HCT116 (cell line): ENCODE results near the gene SUGCT. TPM values are rescaled to one million over a fixed set of nuclear protein-coding genes. Genes with fewer than 3 reads are reported as not detected.

Experiments used
- ATAC-seq: fragments of 200-7000 bp; cut with Tn5 transposase; 2 replicates; pipeline ENCODE4 v1.9.1; 2020; ENCODE audit warnings: mild to moderate bottlenecking, moderate library complexity
- BruUV-seq: library from RNA; stranded (reverse); fragments of 400-500 nt; replicated peaks from 2 replicates; lab custom pipeline; 2021; lab: Mats Ljungman, UMichigan
- CTCF ChIA-PET: fragments of 300-600 bp; sonication (Branson Sonifier 250); formaldehyde crosslinking; loops from one replicate; lab custom pipeline; 2021; ENCODE audit warnings: antibody characterized with exemption; lab: Charles Lee
- POLR2A ChIA-PET: fragments of 300-600, 350-600 bp; sonication (Branson Sonifier 250); formaldehyde crosslinking; loops from one replicate; lab custom pipeline; 2021; ENCODE audit warnings: antibody characterized with exemption; lab: Charles Lee
- RAD21 ChIA-PET, 2 experiments: fragments of 300-600 bp; sonication (Branson Sonifier 250); formaldehyde crosslinking; loops; one replicate each; lab custom pipeline; 2023; ENCODE audit warnings: low total read pairs in 2 of 2; ENCODE audit not compliant: uncharacterized antibody in 2 of 2, unreplicated experiment in 2 of 2, low non-redundant PET in 1 of 2; lab: Charles Lee
- DNase-seq: peaks from one replicate; pipeline ENCODE4 v3.0.0-alpha.2; 2010; ENCODE audit warnings: low read depth, low spot score
- H2AFZ ChIP-seq: fragments of 200-600 bp; shearing (Covaris generic), sonication (generic); 2 replicates; pipeline ENCODE4 v1.6.1; 2017; ENCODE audit warnings: low read depth, mixed run types, mixed read lengths, antibody characterized with exemption, low read length; ENCODE audit not compliant: poor library complexity, severe bottlenecking
- H3K27ac ChIP-seq: 2 replicates; pipeline ENCODE4 v1.5.1; 2012; ENCODE audit warnings: low read depth, low read length
- H3K27me3 ChIP-seq: fragments of 200-600 bp; sonication (generic); 2 replicates; pipeline ENCODE4 v1.6.1; 2016; ENCODE audit warnings: mixed run types, low read length, mixed read lengths; ENCODE audit not compliant: insufficient read depth
- H3K36me3 ChIP-seq, 2 experiments: fragments of 200-500 bp in 1 of 2; fragments of 200-600 bp in 1 of 2; sonication (Bioruptor generic) in 1 of 2; sonication (generic) in 1 of 2; 2 replicates each; pipeline versions ENCODE4 v1.5.1 to v1.6.1; 2014 to 2016; ENCODE audit warnings: low read length in 2 of 2, inconsistent platforms in 1 of 2, mixed read lengths in 1 of 2, mixed run types in 1 of 2; ENCODE audit not compliant: insufficient read depth in 2 of 2, control insufficient read depth in 1 of 2
- H3K4me1 ChIP-seq, 2 experiments: fragments of 200-600 bp in 1 of 2; sonication (generic) in 1 of 2; 2 replicates each; pipeline versions ENCODE4 v1.5.1 to v1.6.1; 2012 to 2017; ENCODE audit warnings: low read length in 2 of 2, inconsistent platforms in 1 of 2, mild to moderate bottlenecking in 1 of 2, mixed read lengths in 1 of 2, mixed run types in 1 of 2, moderate library complexity in 1 of 2; ENCODE audit not compliant: insufficient read depth in 2 of 2, control insufficient read depth in 1 of 2
- H3K4me2 ChIP-seq: fragments of 200-600 bp; sonication (generic); 2 replicates; pipeline ENCODE4 v1.6.1; 2017; ENCODE audit warnings: mixed run types, low read length, mixed read lengths
- H3K4me3 ChIP-seq, 2 experiments: fragments of 200-600 bp in 1 of 2; sonication (generic) in 1 of 2; replicated peaks in 1 of 2; 2 replicates each; pipeline ENCODE4 v1.5.1; 2011 to 2016; ENCODE audit warnings: low read length in 2 of 2, control low read depth in 1 of 2, low read depth in 1 of 2, mild to moderate bottlenecking in 1 of 2, mixed read lengths in 1 of 2, mixed run types in 1 of 2
- H3K79me2 ChIP-seq: fragments of 200-600 bp; sonication (generic); 2 replicates; pipeline ENCODE4 v1.6.1; 2017; ENCODE audit warnings: mild to moderate bottlenecking, mixed run types, low read length, moderate library complexity, mixed read lengths; ENCODE audit not compliant: insufficient read depth
- H3K9ac ChIP-seq: fragments of 200-600 bp; sonication (generic); 2 replicates; pipeline ENCODE4 v1.6.1; 2016; ENCODE audit warnings: low read length, mixed read lengths
- H3K9me2 ChIP-seq: fragments of 200-600 bp; sonication (generic), shearing (Covaris generic); 2 replicates; pipeline ENCODE4 v1.6.1; 2017; ENCODE audit warnings: mixed run types, mild to moderate bottlenecking, moderate library complexity; ENCODE audit not compliant: insufficient read depth
- H3K9me3 ChIP-seq, 2 experiments: fragments of 200-500 bp in 1 of 2; fragments of 200-600 bp in 1 of 2; sonication (Bioruptor generic) in 1 of 2; sonication (generic) in 1 of 2; 2 replicates each; pipeline ENCODE4 v1.6.1; 2014 to 2017; ENCODE audit warnings: low read length in 2 of 2, mixed read lengths in 2 of 2, inconsistent platforms in 1 of 2, low read depth in 1 of 2, mild to moderate bottlenecking in 1 of 2, mixed run types in 1 of 2, moderate library complexity in 1 of 2; ENCODE audit not compliant: control insufficient read depth in 1 of 2, insufficient read depth in 1 of 2
- H4K20me1 ChIP-seq: fragments of 200-600 bp; sonication (generic), shearing (Covaris generic); 2 replicates; pipeline ENCODE4 v1.6.1; 2017; ENCODE audit warnings: mixed run types, mild to moderate bottlenecking, moderate library complexity; ENCODE audit not compliant: insufficient read depth
- ATF3 ChIP-seq: IDR thresholded peaks from 2 replicates; pipeline ENCODE4 v1.6.1; 2012
- CBX3 ChIP-seq: IDR thresholded peaks from 2 replicates; pipeline ENCODE4 v1.6.1; 2012; ENCODE audit warnings: low read depth
- CEBPB ChIP-seq: IDR thresholded peaks from 2 replicates; pipeline ENCODE4 v1.6.1; 2012; ENCODE audit warnings: low read depth
- CTCF ChIP-seq, 3 experiments: fragments of 200-600 bp in 1 of 3; sonication (generic) in 1 of 3; IDR thresholded peaks in 2 of 3; conservative IDR thresholded peaks in 1 of 3; 2 replicates each; pipeline ENCODE4 v1.5.1; 2012 to 2017; ENCODE audit warnings: low read depth in 2 of 3, low read length in 2 of 3, antibody characterized with exemption in 1 of 3, borderline replicate concordance in 1 of 3, control low read depth in 1 of 3, mild to moderate bottlenecking in 1 of 3, mixed read lengths in 1 of 3, mixed run types in 1 of 3, moderate library complexity in 1 of 3; ENCODE audit not compliant: insufficient read depth in 1 of 3
- EGR1 ChIP-seq: IDR thresholded peaks from 2 replicates; pipeline ENCODE4 v1.6.1; 2012; ENCODE audit warnings: low read depth
- ELF1 ChIP-seq: IDR thresholded peaks from 2 replicates; pipeline ENCODE4 v1.6.1; 2012; ENCODE audit warnings: low read depth, borderline replicate concordance
- EZH2 ChIP-seq: fragments of 200-600 bp; sonication (generic); IDR thresholded peaks from 2 replicates; pipeline ENCODE4 v1.6.1; 2017; ENCODE audit warnings: antibody characterized with exemption, mixed run types
- FOSL1 ChIP-seq: IDR thresholded peaks from 2 replicates; pipeline ENCODE4 v1.6.1; 2012; ENCODE audit warnings: low read depth
- JUND ChIP-seq: IDR thresholded peaks from 2 replicates; pipeline ENCODE4 v1.6.1; 2012
- POLR2A ChIP-seq: IDR thresholded peaks from 2 replicates; pipeline ENCODE4 v1.7.0; 2011; ENCODE audit warnings: borderline replicate concordance; ENCODE audit not compliant: insufficient read depth, insufficient read length; ENCODE audit errors: extremely low read depth
- POLR2AphosphoS5 ChIP-seq: IDR thresholded peaks from 2 replicates; pipeline ENCODE4 v1.6.1; 2011; ENCODE audit warnings: mild to moderate bottlenecking, low read depth, low read length, moderate library complexity
- RAD21 ChIP-seq: IDR thresholded peaks from 2 replicates; pipeline ENCODE4 v1.6.1; 2012; ENCODE audit warnings: low read depth, mild to moderate bottlenecking
- REST ChIP-seq: IDR thresholded peaks from 2 replicates; pipeline ENCODE4 v1.6.1; 2012; ENCODE audit warnings: low read depth
- SP1 ChIP-seq: IDR thresholded peaks from 2 replicates; pipeline ENCODE4 v1.6.1; 2012; ENCODE audit warnings: low read depth
- SRF ChIP-seq: IDR thresholded peaks from 2 replicates; pipeline ENCODE4 v1.6.1; 2012; ENCODE audit warnings: low read depth
- YY1 ChIP-seq: IDR thresholded peaks from 2 replicates; pipeline ENCODE4 v1.6.1; 2011; ENCODE audit warnings: low read length, low read depth, moderate library complexity, mild to moderate bottlenecking; ENCODE audit not compliant: insufficient replicate concordance; ENCODE audit errors: extremely low read depth
- ZFX ChIP-seq: fragments of 450-650 bp; IDR thresholded peaks from 2 replicates; pipeline ENCODE4 v1.6.1; 2017
- ZNF274 ChIP-seq: fragments of 200-500 bp; sonication (Bioruptor generic); IDR thresholded peaks from 2 replicates; pipeline ENCODE4 v1.6.1; 2014; ENCODE audit warnings: mild to moderate bottlenecking, low read depth, low read length, inconsistent platforms
- intact Hi-C: fragments of 100-400 bp; cut with micrococcal nuclease; formaldehyde crosslinking; loops from 2 replicates; pipeline ENCODE4 v1.10.0; 2022
- total RNA-seq: library from RNA; stranded (reverse); gene quantifications from one replicate; pipeline ENCODE4 v1.2.1, GENCODE V29; 2021; ENCODE audit not compliant: unreplicated experiment

The SUGCT gene
- total RNA-seq, 1 experiment from 2014 or later, result 4.4 TPM

- TF ChIP-seq REST (no peak), ATF3 (no peak)
- TF ChIP-seq, all 23 proteins: peak for 0
Observed at GRCh38 chr7:40597517-40597916, 462.7 kb downstream of the SUGCT start (continued).

GRCh38 chr7:40598915-40599314, 464.1 kb downstream of the SUGCT start:
- Histone ChIP-seq H2AFZ (no peak overlapping the region), H3K4me2 (no peak overlapping the region), H3K79me2 (no peaks in the 10 kb centered on the region), H4K20me1 (no peaks in the 10 kb centered on the region), H3K4me1 (no peaks in the 10 kb centered on the region), H3K9me3 (no peaks in the 10 kb centered on the region), H3K27me3 (no peaks in the 10 kb centered on the region), H3K9ac (no peak overlapping the region), H3K36me3 (no peaks in the 10 kb centered on the region), H3K9me2 (no peaks in the 10 kb centered on the region), H3K27ac (no peak overlapping the region), H3K4me3 (no peak overlapping the region)
- no TSS peak for BruUV-seq
- DNase-seq (no peak), ATAC-seq (no peak)
- CTCF ChIA-PET, result no interaction called here
- intact Hi-C loops, result no loop called here
- RAD21 ChIA-PET, result no interaction called here
- POLR2A ChIA-PET, result no interaction called here
- TF ChIP-seq EGR1, result no peak
- no peak for TF ChIP-seq JUND
- TF ChIP-seq POLR2A, result no peak
- TF ChIP-seq SP1, result no peak
- TF ChIP-seq REST, result no peak
- no peak for TF ChIP-seq POLR2AphosphoS5
- no peak for TF ChIP-seq ZFX
- no peak for TF ChIP-seq CEBPB
- TF ChIP-seq YY1, result no peak
- TF ChIP-seq ELF1, result no peak
- TF ChIP-seq RAD21, result no peak
- no peak for TF ChIP-seq FOSL1
- TF ChIP-seq ATF3, result no peak
- no peak for TF ChIP-seq SRF
- no peak for TF ChIP-seq CTCF (IDR thresholded peaks at IDR 0.05 in 2 of 3, conservative IDR thresholded peaks at IDR 0.05 in 1 of 3; ENCODE audit: borderline replicate concordance in 1 of 3, insufficient read depth in 1 of 3, low read depth in 2 of 3, low read length in 2 of 3)
- TF ChIP-seq ZNF274, result no peak
- no peak for TF ChIP-seq CBX3
- TF ChIP-seq EZH2, result no peak
